ENCODE results near the gene RNF130.

RNF130 gene

GRCh38 chr5:180111273-180112002 is 39.9 kb upstream of the RNF130 start:
- DNase-seq (ENCODE audit: extremely low read depth, low read depth), result no peak
- no peak for TF ChIP-seq CTCF (IDR thresholded peaks at IDR 0.05; ENCODE audit: low read depth, low read length)

- no peak for TF ChIP-seq CTCF (IDR thresholded peaks at IDR 0.05; ENCODE audit: low read depth, low read length)
- no peak for DNase-seq (ENCODE audit: extremely low read depth, low read depth)
Measured at GRCh38 chr5:180109920-180110319, 38.4 kb upstream of the RNF130 start.

DNA sequence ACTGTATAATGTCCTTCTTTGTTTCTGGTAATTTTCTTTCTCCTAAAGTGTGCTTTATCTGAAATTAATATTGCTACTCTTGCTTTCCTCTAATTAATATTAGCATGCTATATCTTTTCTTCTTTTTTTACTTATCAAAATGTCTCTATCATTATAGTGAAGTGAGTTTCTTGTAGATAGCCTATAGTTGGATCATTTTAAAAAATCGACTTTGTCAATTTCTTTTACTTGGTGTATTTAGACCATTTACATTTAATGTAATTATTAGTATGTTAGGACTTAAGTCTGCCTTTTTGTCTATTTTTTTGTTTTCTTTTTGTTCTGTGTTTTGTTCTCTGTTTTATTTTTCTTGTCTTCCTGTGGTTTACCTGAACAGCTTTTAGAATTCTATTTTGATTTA is 35.4 kb upstream of the RNF130 start:
- DNase-seq (ENCODE audit: extremely low read depth, low read depth), result no peak
- no peak for TF ChIP-seq CTCF (IDR thresholded peaks at IDR 0.05; ENCODE audit: low read depth, low read length)

DNA sequence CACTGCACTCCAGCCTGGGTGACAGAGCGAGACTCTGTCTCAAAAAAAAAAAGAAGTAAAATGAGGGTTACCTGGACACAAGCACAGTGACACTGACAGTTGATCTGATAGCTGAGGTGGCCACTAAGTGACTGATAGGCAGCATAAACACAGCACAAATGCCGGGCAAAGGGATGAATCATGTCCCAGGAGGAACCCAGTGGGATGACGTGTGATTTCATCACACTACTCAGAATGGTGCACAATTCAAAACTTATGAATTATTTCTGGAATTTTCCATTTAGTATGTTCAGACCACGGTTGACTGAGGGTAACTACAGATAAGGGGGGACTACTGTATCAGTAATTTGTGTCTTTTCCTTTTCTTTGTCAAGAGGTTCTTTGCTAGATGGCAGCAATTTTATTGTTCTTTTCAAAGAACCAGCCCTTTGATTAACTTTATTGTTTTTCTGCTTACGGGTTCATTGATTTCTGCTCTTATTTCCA is 34.3 kb upstream of the RNF130 start:
- no peak for TF ChIP-seq CTCF (IDR thresholded peaks at IDR 0.05; ENCODE audit: low read depth, low read length)
- no peak for DNase-seq (ENCODE audit: extremely low read depth, low read depth)

GRCh38 chr5:180104168-180104530 is 32.6 kb upstream of the RNF130 start:
- TF ChIP-seq CTCF (IDR thresholded peaks at IDR 0.05; ENCODE audit: low read depth, low read length), result no peak
- DNase-seq (ENCODE audit: extremely low read depth, low read depth), result no peak

DNA sequence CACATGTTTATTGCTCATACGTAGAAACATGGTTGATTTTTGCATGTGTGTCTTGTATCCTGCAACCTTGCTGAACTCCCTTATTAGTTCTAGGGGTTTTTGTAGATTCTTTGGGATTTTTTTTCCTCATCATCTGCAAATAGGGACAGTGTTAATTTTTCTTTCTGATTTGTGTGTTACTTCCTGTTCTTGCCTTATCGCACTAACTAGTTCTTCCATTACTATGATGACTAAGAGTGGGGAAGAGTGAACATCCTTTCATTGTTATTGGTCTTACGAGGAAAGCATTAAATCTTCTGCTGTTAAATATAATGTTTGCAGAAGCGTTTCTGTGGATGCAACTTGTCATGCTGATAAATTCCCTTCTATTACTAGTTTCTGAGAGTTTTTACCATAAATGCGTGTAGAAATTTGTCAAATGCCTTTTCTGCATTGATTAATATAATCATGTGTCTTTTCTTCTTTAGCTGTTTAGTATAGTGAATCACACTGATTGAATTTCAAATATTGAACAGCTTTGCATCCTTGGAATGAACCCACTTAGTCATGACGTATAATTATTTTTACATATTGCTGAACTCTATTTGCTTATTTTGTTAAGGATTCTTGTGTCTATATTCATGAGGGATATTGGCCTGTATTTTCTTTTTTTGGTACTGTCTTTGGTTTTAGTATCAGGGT is 32.1 kb upstream of the RNF130 start:
- TF ChIP-seq CTCF (IDR thresholded peaks at IDR 0.05; ENCODE audit: low read depth, low read length), result no peak
- DNase-seq (ENCODE audit: extremely low read depth, low read depth), result no peak

DNA sequence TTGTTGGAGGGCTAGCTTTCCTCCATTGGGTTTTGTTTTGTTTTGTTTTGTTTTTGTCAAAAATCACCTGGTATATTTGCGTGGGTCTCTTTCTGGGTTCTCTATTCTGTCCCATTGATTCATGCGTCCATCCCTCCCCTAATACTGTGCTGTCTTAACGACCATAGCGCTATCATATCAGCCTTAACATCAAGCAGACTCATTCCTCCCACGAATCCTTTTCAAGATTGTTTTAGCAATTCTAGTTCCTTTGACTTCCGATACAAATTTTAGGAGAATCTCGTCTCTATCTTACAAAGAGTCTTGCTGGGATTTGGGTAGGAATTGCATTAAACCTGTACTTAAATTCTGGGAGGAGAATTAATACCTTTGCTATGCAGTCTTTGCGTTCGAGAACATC is 31.1 kb upstream of the RNF130 start:
- no peak for DNase-seq (ENCODE audit: extremely low read depth, low read depth)
- TF ChIP-seq CTCF (IDR thresholded peaks at IDR 0.05; ENCODE audit: low read depth, low read length), result no peak
